Caco-2 (cell line): Measurements from ENCODE around the gene KRT28. TPM values are rescaled to one million over a fixed set of nuclear protein-coding genes. Genes with fewer than 3 reads are reported as not detected.

Experiments
- Bru-seq: library from RNA; stranded (reverse); fragments of 400-500 nt; gene quantifications from one replicate; lab custom pipeline; 2021; lab: Mats Ljungman, UMichigan
- BruChase-seq, 2 experiments: library from RNA; stranded (reverse); fragments of 400-500 nt; gene quantifications; one replicate each; lab custom pipeline; 2021; lab: Mats Ljungman, UMichigan
- BruUV-seq: library from RNA; stranded (reverse); fragments of 400-500 nt; replicated peaks from 2 replicates; lab custom pipeline; 2021; lab: Mats Ljungman, UMichigan
- CTCF ChIA-PET: fragments of 300-600 bp; sonication (Branson Sonifier 250); formaldehyde crosslinking; loops from one replicate; lab custom pipeline; 2022; ENCODE audit warnings: antibody characterized with exemption; lab: Charles Lee
- POLR2A ChIA-PET: fragments of 300-600 bp; sonication (Branson Sonifier 250); formaldehyde crosslinking; loops from one replicate; lab custom pipeline; 2022; ENCODE audit warnings: antibody characterized with exemption; lab: Charles Lee
- DNase-seq, 2 experiments: peaks; one replicate each; pipeline versions ENCODE4 v3.0.0 to v3.0.0-alpha.2; 2020 to 2022
- H3K27me3 ChIP-seq: replicated peaks from 2 replicates; pipeline ENCODE4 v1.6.0; 2011; ENCODE audit warnings: low read length; ENCODE audit not compliant: control insufficient read depth, insufficient read depth
- H3K36me3 ChIP-seq: 2 replicates; pipeline ENCODE4 v1.5.1; 2011; ENCODE audit warnings: low read length; ENCODE audit not compliant: control insufficient read depth, insufficient read depth
- H3K4me1 ChIP-seq: fragments of 250-450 bp; sonication (Bioruptor Pico); 2 replicates; pipeline ENCODE4 v1.5.1; 2020; ENCODE audit warnings: mild to moderate bottlenecking
- H3K4me3 ChIP-seq: 2 replicates; pipeline ENCODE4 v1.5.1; 2011; ENCODE audit warnings: low read depth, mild to moderate bottlenecking, control low read depth, low read length
- H3K9me3 ChIP-seq: fragments of 250-450 bp; sonication (Bioruptor Pico); 2 replicates; pipeline ENCODE4 v1.5.1; 2020; ENCODE audit warnings: mild to moderate bottlenecking, moderate library complexity
- H3K27ac Mint-ChIP-seq: one replicate; pipeline ENCODE4 v1.8.0; 2022; ENCODE audit warnings: mixed read lengths; ENCODE audit not compliant: unreplicated experiment
- H3K27me3 Mint-ChIP-seq: one replicate; pipeline ENCODE4 v1.8.0; 2022; ENCODE audit warnings: mixed read lengths; ENCODE audit not compliant: insufficient read depth, unreplicated experiment
- H3K36me3 Mint-ChIP-seq: one replicate; pipeline ENCODE4 v1.8.0; 2022; ENCODE audit warnings: mild to moderate bottlenecking, mixed read lengths; ENCODE audit not compliant: insufficient read depth, unreplicated experiment
- H3K4me1 Mint-ChIP-seq: one replicate; pipeline ENCODE4 v1.8.0; 2022; ENCODE audit warnings: low read depth, mixed read lengths; ENCODE audit not compliant: unreplicated experiment
- H3K4me3 Mint-ChIP-seq: one replicate; pipeline ENCODE4 v1.8.0; 2022; ENCODE audit warnings: mild to moderate bottlenecking, moderate library complexity, mixed read lengths; ENCODE audit not compliant: unreplicated experiment
- H3K9me3 Mint-ChIP-seq: one replicate; pipeline ENCODE4 v1.8.0; 2022; ENCODE audit warnings: mixed read lengths; ENCODE audit not compliant: unreplicated experiment
- intact Hi-C: fragments of 100-400 bp; cut with micrococcal nuclease; formaldehyde crosslinking; loops from one replicate; pipeline ENCODE4 v1.10.0; 2022; ENCODE audit not compliant: unreplicated experiment
- long read RNA-seq: library from polyadenylated mRNA; stranded (forward); transcript quantifications from one replicate; pipeline ENCODE4 v2.0.0, GENCODE V29; 2022
- total RNA-seq: library from RNA; stranded (reverse); gene quantifications from 2 replicates; pipeline ENCODE4 v1.2.3, GENCODE V29; 2022
- TF ChIP-seq, protein P1 (sequence below), 2 experiments: fragments of 200-600 bp in 1 of 2; IDR thresholded peaks; 1 replicate in 1 of 2; 2 replicates in 1 of 2; pipeline versions ENCODE4 v1.5.1 to v1.8.0; 2011 to 2022; ENCODE audit warnings: antibody characterized with exemption in 1 of 2, control low read depth in 1 of 2, inconsistent platforms in 1 of 2, low read depth in 1 of 2, low read length in 1 of 2, mild to moderate bottlenecking in 1 of 2, moderate library complexity in 1 of 2; ENCODE audit not compliant: insufficient read depth in 1 of 2, severe bottlenecking in 1 of 2, unreplicated experiment in 1 of 2

KRT28 gene, protein sequence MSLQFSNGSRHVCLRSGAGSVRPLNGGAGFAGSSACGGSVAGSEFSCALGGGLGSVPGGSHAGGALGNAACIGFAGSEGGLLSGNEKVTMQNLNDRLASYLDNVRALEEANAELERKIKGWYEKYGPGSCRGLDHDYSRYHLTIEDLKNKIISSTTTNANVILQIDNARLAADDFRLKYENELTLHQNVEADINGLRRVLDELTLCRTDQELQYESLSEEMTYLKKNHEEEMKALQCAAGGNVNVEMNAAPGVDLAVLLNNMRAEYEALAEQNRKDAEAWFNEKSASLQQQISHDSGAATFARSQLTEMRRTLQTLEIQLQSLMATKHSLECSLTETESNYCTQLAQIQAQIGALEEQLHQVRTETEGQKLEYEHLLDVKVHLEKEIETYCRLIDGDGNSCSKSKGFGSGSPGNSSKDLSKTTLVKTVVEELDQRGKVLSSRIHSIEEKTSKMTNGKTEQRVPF
- total RNA-seq (not detected in 2 replicates), Bru-seq, nascent RNA (not detected), BruChase-seq, experiment 1, labeled RNA remaining after a 2-hour chase (not detected), BruChase-seq, experiment 2, labeled RNA remaining after a 6-hour chase (not detected)
- long read RNA-seq = 0 reads

DNA sequence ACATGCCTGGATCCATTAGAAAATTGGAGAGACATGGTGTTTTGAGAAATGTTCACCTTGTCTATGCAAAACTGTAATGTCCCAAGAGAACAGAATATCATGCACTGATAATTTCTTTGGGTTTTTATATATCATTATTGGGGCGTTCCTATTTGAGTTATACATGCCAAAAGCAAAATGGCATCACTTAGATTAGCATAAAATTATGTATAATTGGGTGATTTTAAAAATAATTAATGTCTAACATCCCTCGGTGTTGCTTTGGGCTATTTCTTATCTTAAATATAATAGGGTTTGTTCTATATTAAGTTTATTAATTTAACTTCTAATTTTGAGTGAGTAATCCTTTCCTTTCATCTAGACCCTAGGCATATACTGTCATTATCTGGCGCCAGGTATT lies at the start of gene KRT28:
Gene KRT28, minus strand, starts transcription at position 101 of the 400 bp plus-strand sequence. Its CDS starts 66 bp downstream, at position 35.
- Mint-ChIP-seq H3K4me1 (no peaks in the 10 kb centered on the region), H3K27me3 (peaks cover 6% of the 10 kb centered on the region), H3K9me3 (no peaks in the 10 kb centered on the region), H3K27ac (no peak within 1 kb of the TSS), H3K4me3 (no peak within 1 kb of the TSS), H3K36me3 (no peaks in the 10 kb centered on the region)
- ChIA-PET CTCF (no interaction called here), POLR2A (no interaction called here)
- TF ChIP-seq, protein P1, sequence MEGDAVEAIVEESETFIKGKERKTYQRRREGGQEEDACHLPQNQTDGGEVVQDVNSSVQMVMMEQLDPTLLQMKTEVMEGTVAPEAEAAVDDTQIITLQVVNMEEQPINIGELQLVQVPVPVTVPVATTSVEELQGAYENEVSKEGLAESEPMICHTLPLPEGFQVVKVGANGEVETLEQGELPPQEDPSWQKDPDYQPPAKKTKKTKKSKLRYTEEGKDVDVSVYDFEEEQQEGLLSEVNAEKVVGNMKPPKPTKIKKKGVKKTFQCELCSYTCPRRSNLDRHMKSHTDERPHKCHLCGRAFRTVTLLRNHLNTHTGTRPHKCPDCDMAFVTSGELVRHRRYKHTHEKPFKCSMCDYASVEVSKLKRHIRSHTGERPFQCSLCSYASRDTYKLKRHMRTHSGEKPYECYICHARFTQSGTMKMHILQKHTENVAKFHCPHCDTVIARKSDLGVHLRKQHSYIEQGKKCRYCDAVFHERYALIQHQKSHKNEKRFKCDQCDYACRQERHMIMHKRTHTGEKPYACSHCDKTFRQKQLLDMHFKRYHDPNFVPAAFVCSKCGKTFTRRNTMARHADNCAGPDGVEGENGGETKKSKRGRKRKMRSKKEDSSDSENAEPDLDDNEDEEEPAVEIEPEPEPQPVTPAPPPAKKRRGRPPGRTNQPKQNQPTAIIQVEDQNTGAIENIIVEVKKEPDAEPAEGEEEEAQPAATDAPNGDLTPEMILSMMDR (IDR thresholded peaks at IDR 0.05; ENCODE audit: insufficient read depth in 1 of 2, low read depth in 1 of 2, low read length in 1 of 2, severe bottlenecking in 1 of 2, unreplicated experiment in 1 of 2) = no peak
- Histone ChIP-seq H3K9me3 (no peaks in the 10 kb centered on the region), H3K27me3 (no peaks in the 10 kb centered on the region), H3K4me1 (0 out of 2 replicates have a peak, but pooled peaks cover 5% of the 10 kb centered on the region), H3K4me3 (no peak within 1 kb of the TSS), H3K36me3 (no peaks in the 10 kb centered on the region)
- BruUV-seq = no TSS peak
- intact Hi-C loops = loop anchor here (5.0 kb wide), 3 partner anchors 52 to 847 kb away; no protein-coding TSS in a partner anchor
- no peak for DNase-seq

DNA sequence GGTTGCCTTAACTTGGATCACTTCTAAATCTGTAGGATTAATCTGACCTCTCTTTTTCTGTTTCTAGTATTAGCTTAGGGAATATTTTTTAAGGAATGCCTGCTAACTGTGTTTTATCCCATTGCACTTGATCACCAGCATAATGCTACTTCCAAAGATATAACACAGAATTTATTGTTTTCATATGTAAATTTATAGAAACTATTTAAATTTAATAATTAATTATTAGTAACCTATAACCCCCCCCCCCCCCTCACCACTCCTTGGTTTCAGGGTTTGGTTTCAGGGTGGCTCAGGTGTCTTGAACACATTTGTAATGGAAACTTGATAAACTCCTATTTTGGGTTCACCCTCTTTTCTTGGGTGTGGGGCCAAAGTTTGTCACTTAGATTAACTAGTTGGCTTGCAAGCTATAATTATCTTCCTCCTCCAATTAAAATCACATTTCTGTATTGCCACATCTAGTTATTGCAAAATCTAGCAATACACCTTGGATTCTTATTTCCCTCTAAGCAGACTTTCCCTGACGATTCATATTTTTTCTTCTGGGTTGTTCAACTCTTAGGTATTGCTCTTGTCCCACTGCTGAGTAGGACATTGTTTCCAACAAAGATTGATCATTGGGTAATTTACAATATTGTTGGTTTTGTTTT lies 49.0 kb upstream of the KRT28 start:
- intact Hi-C loops = no loop called here
- H3K4me1 ChIP-seq = peaks cover 6% of the 10 kb centered on the region; the same call in 1 of the 2 replicates
- Mint-ChIP-seq H3K4me3 (no peak overlapping the region), H3K9me3 (no peaks in the 10 kb centered on the region), H3K4me1 (peaks cover 4% of the 10 kb centered on the region), H3K27ac (no peak overlapping the region), H3K36me3 (no peaks in the 10 kb centered on the region), H3K27me3 (no peaks in the 10 kb centered on the region)
- no TSS peak for BruUV-seq
- no peaks in the 10 kb centered on the region for H3K36me3 ChIP-seq
- CTCF ChIA-PET = no interaction called here
- TF ChIP-seq, protein P1 (IDR thresholded peaks at IDR 0.05; ENCODE audit: insufficient read depth in 1 of 2, low read depth in 1 of 2, low read length in 1 of 2, severe bottlenecking in 1 of 2, unreplicated experiment in 1 of 2) = no peak
- H3K9me3 ChIP-seq = 0 out of 2 replicates have a peak, but pooled peaks cover 4% of the 10 kb centered on the region
- POLR2A ChIA-PET = interaction anchor here (0.6 kb wide), 1 partner anchor 772 kb away, joined by 3 read pairs; no protein-coding TSS in a partner anchor
- H3K27me3 ChIP-seq = no peaks in the 10 kb centered on the region
- DNase-seq = no peak
- no peak overlapping the region for H3K4me3 ChIP-seq

GRCh38 chr17:40846515-40847144 lies 46.9 kb upstream of the KRT28 start:
- CTCF ChIA-PET = no interaction called here
- H3K27me3 ChIP-seq = no peaks in the 10 kb centered on the region
- intact Hi-C loops = no loop called here
- H3K36me3 ChIP-seq = no peaks in the 10 kb centered on the region
- H3K9me3 ChIP-seq = 0 out of 2 replicates have a peak, but pooled peaks cover 4% of the 10 kb centered on the region
- DNase-seq = no peak
- Mint-ChIP-seq H3K4me3 (no peak overlapping the region), H3K36me3 (no peaks in the 10 kb centered on the region), H3K27me3 (no peaks in the 10 kb centered on the region), H3K9me3 (no peaks in the 10 kb centered on the region), H3K27ac (no peak overlapping the region), H3K4me1 (no peaks in the 10 kb centered on the region)
- TF ChIP-seq, protein P1 (IDR thresholded peaks at IDR 0.05; ENCODE audit: insufficient read depth in 1 of 2, low read depth in 1 of 2, low read length in 1 of 2, severe bottlenecking in 1 of 2, unreplicated experiment in 1 of 2) = no peak
- no peak overlapping the region for H3K4me3 ChIP-seq
- POLR2A ChIA-PET = no interaction called here
- no TSS peak for BruUV-seq
- peaks cover 6% of the 10 kb centered on the region; the same call in 1 of the 2 replicates for H3K4me1 ChIP-seq
